ENCODE data around the gene PLEK. TPM values are rescaled to one million over a fixed set of nuclear protein-coding genes. Genes with fewer than 3 reads are reported as not detected.
"Not testable (repeated sequence)": the region's sequence is repeated elsewhere in the genome, so short reads cannot be mapped to it uniquely, and the experiment has no call there.

Gene PLEK
- total RNA-seq, 1 experiment from 2014 or later, result 0.13 TPM

GRCh38 chr2:68378779-68379178 lies 13.7 kb downstream of the PLEK start:
- in situ Hi-C loops (cut with HindIII; ENCODE audit: low pct_unique_long_range_greater_than_20kb, low sequenced_read_pairs); H3K27ac ChIP-seq (ENCODE audit: low read length); intact Hi-C loops (cut with micrococcal nuclease; ENCODE audit: unreplicated experiment); BruUV-seq (replicated peaks); ATAC-seq; H3K9me3 ChIP-seq (ENCODE audit: control insufficient read depth, insufficient read depth, low read depth, low read length); CTCF ChIA-PET; H3K27me3 ChIP-seq (ENCODE audit: control insufficient read depth, insufficient read depth, low read length); DNase-seq (ENCODE audit: low read depth, low spot score); H3K4me3 ChIP-seq (ENCODE audit: low read depth in 2 of 2, low read length in 2 of 2); POLR2A ChIA-PET; H3K4me1 ChIP-seq (ENCODE audit: control insufficient read depth, insufficient read depth, low read length); H3K36me3 ChIP-seq (ENCODE audit: control insufficient read depth, insufficient read depth, low read length): not testable (repeated sequence)

GRCh38 chr2:68379184-68379708 lies 14.2 kb downstream of the PLEK start:
- H3K27ac ChIP-seq (ENCODE audit: low read length), result no peak overlapping the region
- in situ Hi-C loops (cut with HindIII; ENCODE audit: low pct_unique_long_range_greater_than_20kb, low sequenced_read_pairs), result no loop called here
- no peaks in the 10 kb centered on the region for H3K4me1 ChIP-seq (ENCODE audit: control insufficient read depth, insufficient read depth, low read length)
- ChIA-PET POLR2A (no interaction called here), CTCF (no interaction called here)
- TF ChIP-seq SIN3A (IDR thresholded peaks at IDR 0.05; ENCODE audit: borderline replicate concordance, insufficient read depth, low read depth, low read length), result no peak
- no peak for TF ChIP-seq POLR2AphosphoS5 (IDR thresholded peaks at IDR 0.05; ENCODE audit: low read depth, low read length)
- no peak for TF ChIP-seq REST (IDR thresholded peaks at IDR 0.05; ENCODE audit: insufficient read depth in 1 of 2, low read depth in 2 of 2, low read length in 1 of 2)
- no peak for TF ChIP-seq CTCF (IDR thresholded peaks at IDR 0.05)
- TF ChIP-seq TCF7L2 (IDR thresholded peaks at IDR 0.05; ENCODE audit: low read depth, low read length), result no peak
- intact Hi-C loops (cut with micrococcal nuclease; ENCODE audit: unreplicated experiment), result no loop called here
- ATAC-seq (no peak), DNase-seq (ENCODE audit: low read depth, low spot score) (no peak)
- H3K4me3 ChIP-seq (ENCODE audit: low read depth in 2 of 2, low read length in 2 of 2), result no peak overlapping the region
- no peaks in the 10 kb centered on the region for H3K36me3 ChIP-seq (ENCODE audit: control insufficient read depth, insufficient read depth, low read length)
- H3K9me3 ChIP-seq (ENCODE audit: control insufficient read depth, insufficient read depth, low read depth, low read length), result no peaks in the 10 kb centered on the region
- BruUV-seq (replicated peaks), result no TSS peak
- peaks cover 5% of the 10 kb centered on the region for H3K27me3 ChIP-seq (ENCODE audit: control insufficient read depth, insufficient read depth, low read length)

GRCh38 chr2:68383778-68384177 lies 18.7 kb downstream of the PLEK start:
- no peaks in the 10 kb centered on the region for H3K9me3 ChIP-seq (ENCODE audit: control insufficient read depth, insufficient read depth, low read depth, low read length)
- TF ChIP-seq CTCF (IDR thresholded peaks at IDR 0.05), result no peak
- no peak for TF ChIP-seq SIN3A (IDR thresholded peaks at IDR 0.05; ENCODE audit: borderline replicate concordance, insufficient read depth, low read depth, low read length)
- no peak for TF ChIP-seq POLR2AphosphoS5 (IDR thresholded peaks at IDR 0.05; ENCODE audit: low read depth, low read length)
- TF ChIP-seq REST (IDR thresholded peaks at IDR 0.05; ENCODE audit: insufficient read depth in 1 of 2, low read depth in 2 of 2, low read length in 1 of 2), result no peak
- TF ChIP-seq TCF7L2 (IDR thresholded peaks at IDR 0.05; ENCODE audit: low read depth, low read length), result no peak
- no peak overlapping the region for H3K27ac ChIP-seq (ENCODE audit: low read length)
- POLR2A ChIA-PET, result no interaction called here
- no peak for ATAC-seq
- in situ Hi-C loops (cut with HindIII; ENCODE audit: low pct_unique_long_range_greater_than_20kb, low sequenced_read_pairs), result no loop called here
- H3K4me3 ChIP-seq (ENCODE audit: low read depth in 2 of 2, low read length in 2 of 2), result no peak overlapping the region
- H3K4me1 ChIP-seq (ENCODE audit: control insufficient read depth, insufficient read depth, low read length), result no peaks in the 10 kb centered on the region
- DNase-seq (ENCODE audit: low read depth, low spot score), result no peak
- intact Hi-C loops (cut with micrococcal nuclease; ENCODE audit: unreplicated experiment), result no loop called here
- H3K27me3 ChIP-seq (ENCODE audit: control insufficient read depth, insufficient read depth, low read length), result peaks cover 8% of the 10 kb centered on the region; the same call in 1 of the 2 replicates
- no peaks in the 10 kb centered on the region for H3K36me3 ChIP-seq (ENCODE audit: control insufficient read depth, insufficient read depth, low read length)
- CTCF ChIA-PET, result no interaction called here
- BruUV-seq (replicated peaks), result no TSS peak
